Measurements from ENCODE around the gene CBLC. TPM values are rescaled to one million over a fixed set of nuclear protein-coding genes. Genes with fewer than 3 reads are reported as not detected.

Gene CBLC
- total RNA-seq, 1 experiment from 2014 or later = 54.3 TPM

DNA sequence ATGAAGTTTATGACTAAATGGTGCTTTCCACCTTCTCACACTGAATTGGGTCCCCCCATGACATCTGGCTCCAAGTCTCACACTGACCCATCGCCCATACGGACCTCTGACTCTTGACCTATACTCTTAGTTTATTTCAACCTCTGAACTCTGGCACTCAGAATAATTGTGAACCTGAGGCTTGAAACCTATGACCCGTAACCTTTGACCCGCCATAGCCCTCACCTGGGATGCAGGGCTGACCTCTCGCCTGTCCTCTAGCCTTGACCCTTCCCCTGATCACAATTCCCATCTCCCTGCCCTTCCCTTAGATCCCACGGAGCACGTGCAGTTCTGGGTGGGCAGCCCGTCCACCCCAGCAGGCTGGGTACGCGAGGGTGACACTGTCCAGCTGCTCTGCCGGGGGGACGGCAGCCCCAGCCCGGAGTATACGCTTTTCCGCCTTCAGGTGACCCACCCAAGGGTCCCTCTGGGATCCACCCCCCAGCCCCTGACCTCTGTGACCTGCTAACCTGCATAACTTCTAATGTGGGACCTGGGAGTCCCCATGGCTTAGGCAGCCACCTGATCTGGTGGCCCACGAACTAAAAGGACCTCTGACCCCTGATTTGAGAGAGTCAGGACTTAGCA, 36.3 kb downstream of the CBLC start:
- no peak overlapping the region for H3K4me3 Mint-ChIP-seq (ENCODE audit: low read depth, unreplicated experiment)
- no peaks in the 10 kb centered on the region for H3K9me3 Mint-ChIP-seq (ENCODE audit: low read depth, unreplicated experiment)
- H3K4me1 Mint-ChIP-seq (ENCODE audit: low read depth, unreplicated experiment) = peaks cover 8% of the 10 kb centered on the region
- no TSS peak for BruUV-seq (replicated peaks)
- TF ChIP-seq, protein P1, sequence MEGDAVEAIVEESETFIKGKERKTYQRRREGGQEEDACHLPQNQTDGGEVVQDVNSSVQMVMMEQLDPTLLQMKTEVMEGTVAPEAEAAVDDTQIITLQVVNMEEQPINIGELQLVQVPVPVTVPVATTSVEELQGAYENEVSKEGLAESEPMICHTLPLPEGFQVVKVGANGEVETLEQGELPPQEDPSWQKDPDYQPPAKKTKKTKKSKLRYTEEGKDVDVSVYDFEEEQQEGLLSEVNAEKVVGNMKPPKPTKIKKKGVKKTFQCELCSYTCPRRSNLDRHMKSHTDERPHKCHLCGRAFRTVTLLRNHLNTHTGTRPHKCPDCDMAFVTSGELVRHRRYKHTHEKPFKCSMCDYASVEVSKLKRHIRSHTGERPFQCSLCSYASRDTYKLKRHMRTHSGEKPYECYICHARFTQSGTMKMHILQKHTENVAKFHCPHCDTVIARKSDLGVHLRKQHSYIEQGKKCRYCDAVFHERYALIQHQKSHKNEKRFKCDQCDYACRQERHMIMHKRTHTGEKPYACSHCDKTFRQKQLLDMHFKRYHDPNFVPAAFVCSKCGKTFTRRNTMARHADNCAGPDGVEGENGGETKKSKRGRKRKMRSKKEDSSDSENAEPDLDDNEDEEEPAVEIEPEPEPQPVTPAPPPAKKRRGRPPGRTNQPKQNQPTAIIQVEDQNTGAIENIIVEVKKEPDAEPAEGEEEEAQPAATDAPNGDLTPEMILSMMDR (IDR thresholded peaks at IDR 0.05; ENCODE audit: unreplicated experiment) = no peak
- CTCF ChIA-PET = no interaction called here
- H3K36me3 Mint-ChIP-seq (ENCODE audit: insufficient read depth, unreplicated experiment) = peaks cover 19% of the 10 kb centered on the region
- no peak for DNase-seq
- H3K27ac Mint-ChIP-seq (ENCODE audit: unreplicated experiment) = no peak overlapping the region
- no peaks in the 10 kb centered on the region for H3K27me3 Mint-ChIP-seq (ENCODE audit: unreplicated experiment)
- intact Hi-C loops (cut with micrococcal nuclease; ENCODE audit: unreplicated experiment) = no loop called here

DNA sequence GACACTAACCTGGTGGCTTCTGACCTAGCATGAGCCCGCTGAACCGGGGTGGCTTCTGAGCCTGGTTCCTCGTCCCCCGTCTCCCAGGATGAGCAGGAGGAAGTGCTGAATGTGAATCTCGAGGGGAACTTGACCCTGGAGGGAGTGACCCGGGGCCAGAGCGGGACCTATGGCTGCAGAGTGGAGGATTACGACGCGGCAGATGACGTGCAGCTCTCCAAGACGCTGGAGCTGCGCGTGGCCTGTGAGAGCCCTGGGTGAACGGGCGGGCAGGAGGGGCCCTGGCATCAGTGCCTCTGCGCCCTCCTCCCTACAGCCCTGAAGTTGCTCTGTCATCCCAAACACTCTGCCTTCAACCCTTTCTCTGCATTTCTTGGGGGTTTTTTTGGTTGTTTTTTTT, 36.8 kb downstream of the CBLC start:
- no peaks in the 10 kb centered on the region for H3K9me3 Mint-ChIP-seq (ENCODE audit: low read depth, unreplicated experiment)
- peaks cover 8% of the 10 kb centered on the region for H3K4me1 Mint-ChIP-seq (ENCODE audit: low read depth, unreplicated experiment)
- H3K27ac Mint-ChIP-seq (ENCODE audit: unreplicated experiment) = no peak overlapping the region
- peaks cover 17% of the 10 kb centered on the region for H3K36me3 Mint-ChIP-seq (ENCODE audit: insufficient read depth, unreplicated experiment)
- CTCF ChIA-PET = no interaction called here
- no peak overlapping the region for H3K4me3 Mint-ChIP-seq (ENCODE audit: low read depth, unreplicated experiment)
- TF ChIP-seq, protein P1 (IDR thresholded peaks at IDR 0.05; ENCODE audit: unreplicated experiment) = no peak
- intact Hi-C loops (cut with micrococcal nuclease; ENCODE audit: unreplicated experiment) = no loop called here
- no peaks in the 10 kb centered on the region for H3K27me3 Mint-ChIP-seq (ENCODE audit: unreplicated experiment)
- no TSS peak for BruUV-seq (replicated peaks)
- DNase-seq = no peak

DNA sequence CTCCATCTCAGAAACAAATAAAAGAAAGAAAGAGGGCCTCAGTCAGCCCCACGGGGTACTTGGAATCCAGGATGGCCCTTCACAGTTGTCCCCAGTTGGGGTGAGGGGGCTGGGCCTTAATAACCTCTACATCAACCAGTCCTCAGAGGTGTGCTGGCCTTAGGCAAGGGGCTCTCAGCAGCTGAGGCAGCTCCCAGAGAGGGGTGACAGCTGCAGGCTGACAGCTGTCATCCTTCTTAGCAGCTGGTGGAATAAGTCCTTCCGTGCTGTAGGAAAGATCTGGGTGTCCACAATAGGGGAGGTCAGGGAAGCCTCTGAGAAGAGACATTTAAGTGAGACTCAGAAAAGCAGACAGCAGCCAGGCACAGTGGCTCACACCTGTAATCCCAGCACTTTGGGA, 38.6 kb downstream of the CBLC start:
- CTCF ChIA-PET = no interaction called here
- H3K36me3 Mint-ChIP-seq (ENCODE audit: insufficient read depth, unreplicated experiment) = peaks cover 16% of the 10 kb centered on the region

DNA sequence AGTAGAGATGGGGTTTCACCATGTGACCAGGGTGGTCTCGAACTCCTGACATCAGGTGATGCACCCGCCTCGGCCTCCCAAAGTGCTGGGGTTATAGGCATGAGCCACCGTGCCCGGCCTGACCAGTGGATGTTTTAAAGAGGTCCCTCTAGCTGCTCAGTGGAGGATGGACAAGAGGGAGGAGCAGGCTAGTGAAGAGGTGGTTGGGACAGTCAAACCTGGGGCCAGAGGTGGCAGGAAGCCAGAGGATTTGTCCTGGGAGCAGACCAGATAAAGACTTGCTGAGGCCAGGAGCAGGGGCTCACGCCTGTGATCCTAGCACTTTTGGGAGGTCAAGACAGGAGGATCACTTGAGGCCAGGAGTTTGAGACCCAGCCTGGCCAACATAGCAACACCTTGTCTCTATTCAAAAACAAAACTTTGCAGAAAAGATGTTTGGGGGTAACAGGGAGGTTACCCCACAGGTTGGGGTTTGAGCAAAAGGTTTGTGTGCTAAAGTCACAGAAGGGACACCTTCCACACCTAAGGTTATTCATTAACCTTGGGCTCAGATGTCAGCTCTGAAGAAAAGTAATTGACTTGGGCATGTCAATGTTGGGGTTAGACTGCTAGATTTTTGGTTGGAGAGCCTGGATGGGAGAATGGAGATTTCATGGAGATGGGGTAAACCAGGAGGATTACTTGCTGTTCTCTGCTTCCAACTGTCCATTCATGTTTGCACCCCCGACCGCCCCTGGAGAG, 40.2 kb downstream of the CBLC start:
- no peak overlapping the region for H3K27ac Mint-ChIP-seq (ENCODE audit: unreplicated experiment)
- peaks cover 12% of the 10 kb centered on the region for H3K27me3 Mint-ChIP-seq (ENCODE audit: unreplicated experiment)
- H3K9me3 Mint-ChIP-seq (ENCODE audit: low read depth, unreplicated experiment) = no peaks in the 10 kb centered on the region
- CTCF ChIA-PET = interaction anchor here (0.6 to 1.4 kb wide), 2 partner anchors 11 to 23 kb away, joined by 3 to 4 read pairs; no protein-coding TSS in a partner anchor
- TF ChIP-seq, protein P1 (IDR thresholded peaks at IDR 0.05; ENCODE audit: unreplicated experiment) = no peak
- BruUV-seq (replicated peaks) = no TSS peak
- intact Hi-C loops (cut with micrococcal nuclease; ENCODE audit: unreplicated experiment) = no loop called here
- DNase-seq = no peak
- H3K4me3 Mint-ChIP-seq (ENCODE audit: low read depth, unreplicated experiment) = no peak overlapping the region
- peaks cover 10% of the 10 kb centered on the region for H3K4me1 Mint-ChIP-seq (ENCODE audit: low read depth, unreplicated experiment)
- peaks cover 26% of the 10 kb centered on the region for H3K36me3 Mint-ChIP-seq (ENCODE audit: insufficient read depth, unreplicated experiment)

More for the DNA sequence above, 38.6 kb downstream of the CBLC start:
- no peak for DNase-seq
- H3K4me1 Mint-ChIP-seq (ENCODE audit: low read depth, unreplicated experiment) = peaks cover 8% of the 10 kb centered on the region
- no TSS peak for BruUV-seq (replicated peaks)
- no peaks in the 10 kb centered on the region for H3K9me3 Mint-ChIP-seq (ENCODE audit: low read depth, unreplicated experiment)
- no peaks in the 10 kb centered on the region for H3K27me3 Mint-ChIP-seq (ENCODE audit: unreplicated experiment)
- intact Hi-C loops (cut with micrococcal nuclease; ENCODE audit: unreplicated experiment) = no loop called here
- no peak overlapping the region for H3K27ac Mint-ChIP-seq (ENCODE audit: unreplicated experiment)
- TF ChIP-seq, protein P1 (IDR thresholded peaks at IDR 0.05; ENCODE audit: unreplicated experiment) = no peak
- H3K4me3 Mint-ChIP-seq (ENCODE audit: low read depth, unreplicated experiment) = no peak overlapping the region

Measured in Calu3 (cell line).